ENCODE data around the gene ERN2.

ERN2 gene

GRCh38 chr16:23683487-23683886 lies 29.5 kb downstream of the ERN2 start:
- TF ChIP-seq CTCF (IDR thresholded peaks at IDR 0.05; ENCODE audit: insufficient read depth, missing control alignments): no peak
- FAIRE-seq (no peak), DNase-seq (ENCODE audit: insufficient read length, low spot score) (no peak)

- DNase-seq (ENCODE audit: insufficient read length, low spot score) (no peak), FAIRE-seq (no peak)
- no peak for TF ChIP-seq CTCF (IDR thresholded peaks at IDR 0.05; ENCODE audit: insufficient read depth, missing control alignments)
These were observed 30.8 kb downstream of the ERN2 start for GRCh38 chr16:23682181-23682580.

GRCh38 chr16:23679986-23680336 lies 33.1 kb downstream of the ERN2 start:
- no peak for TF ChIP-seq CTCF (IDR thresholded peaks at IDR 0.05; ENCODE audit: insufficient read depth, missing control alignments)
- DNase-seq (ENCODE audit: insufficient read length, low spot score) (no peak), FAIRE-seq (no peak)

GRCh38 chr16:23679274-23679985 lies 33.6 kb downstream of the ERN2 start:
- no peak for DNase-seq (ENCODE audit: insufficient read length, low spot score)
- FAIRE-seq: no peak
- no peak for TF ChIP-seq CTCF (IDR thresholded peaks at IDR 0.05; ENCODE audit: insufficient read depth, missing control alignments)

GRCh38 chr16:23678430-23679273 lies 34.4 kb downstream of the ERN2 start, which contains the start of gene PLK1:
PLK1 (plus strand) TSS chr16:23678889; CDS start chr16:23678933, 44 bp downstream.
- peak; percentile 23 for TF ChIP-seq CTCF (IDR thresholded peaks at IDR 0.05; ENCODE audit: insufficient read depth, missing control alignments)
- FAIRE-seq: no peak
- DNase-seq (ENCODE audit: insufficient read length, low spot score): peak; percentile 93

GRCh38 chr16:23676924-23677480 lies 36.0 kb downstream of the ERN2 start:
- no peak for TF ChIP-seq CTCF (IDR thresholded peaks at IDR 0.05; ENCODE audit: insufficient read depth, missing control alignments)
- FAIRE-seq (no peak), DNase-seq (ENCODE audit: insufficient read length, low spot score) (no peak)
